HG03039 (cell line): ENCODE measurements around the gene TUBGCP5.
"Not testable (repeated sequence)": the region's sequence is repeated elsewhere in the genome, so short reads cannot be mapped to it uniquely, and the experiment has no call there.

Experiments used
- ATAC-seq: cut with Tn5 transposase; IDR thresholded peaks from one replicate; pipeline ENCODE4 v1.9.1; 2021; ENCODE audit warnings: mild to moderate bottlenecking, moderate library complexity; ENCODE audit not compliant: unreplicated experiment

The TUBGCP5 gene

GRCh38 chr15:23043535-23043934 is 4.2 kb upstream of the TUBGCP5 start:
- not testable (repeated sequence) for ATAC-seq

GRCh38 chr15:23041736-23042135 is 2.4 kb upstream of the TUBGCP5 start:
- ATAC-seq = not testable (repeated sequence)

- peak; percentile 13 for ATAC-seq
These were observed 530 bp upstream of the TUBGCP5 start for GRCh38 chr15:23039917-23040281.

- ATAC-seq = peak; percentile 17
These were observed 635 bp downstream of the TUBGCP5 start for GRCh38 chr15:23038726-23039142.

- ATAC-seq = no peak
These were observed 3.3 kb downstream of the TUBGCP5 start for GRCh38 chr15:23035964-23036566.

GRCh38 chr15:23033979-23034378 is 5.4 kb downstream of the TUBGCP5 start:
- ATAC-seq = no peak

GRCh38 chr15:23026218-23026617 is 13.2 kb downstream of the TUBGCP5 start:
- ATAC-seq = no peak

- ATAC-seq = no peak
These were observed 17.2 kb downstream of the TUBGCP5 start for GRCh38 chr15:23022156-23022555.

- no peak for ATAC-seq
These were observed 24.9 kb downstream of the TUBGCP5 start for GRCh38 chr15:23014394-23015000.

GRCh38 chr15:23013681-23014080 is 25.7 kb downstream of the TUBGCP5 start:
- ATAC-seq = no peak

GRCh38 chr15:23012616-23013015 is 26.8 kb downstream of the TUBGCP5 start:
- not testable (repeated sequence) for ATAC-seq

- no peak for ATAC-seq
These were observed 35.6 kb downstream of the TUBGCP5 start for GRCh38 chr15:23003736-23004135.

GRCh38 chr15:23002920-23003319 is 36.4 kb downstream of the TUBGCP5 start:
- ATAC-seq = no peak

- no peak for ATAC-seq
These were observed 43.6 kb downstream of the TUBGCP5 start for GRCh38 chr15:22995795-22996194.

- ATAC-seq = no peak
These were observed 47.4 kb downstream of the TUBGCP5 start for GRCh38 chr15:22992024-22992326.

- ATAC-seq = no peak
These were observed 49.5 kb downstream of the TUBGCP5 start for GRCh38 chr15:22989576-22990477.

- ATAC-seq = no peak
These were observed 50.6 kb downstream of the TUBGCP5 start for GRCh38 chr15:22988811-22989210.

GRCh38 chr15:22981931-22982330 is 57.4 kb downstream of the TUBGCP5 start:
- ATAC-seq = not testable (repeated sequence)

- no peak for ATAC-seq
These were observed 58.1 kb downstream of the TUBGCP5 start for GRCh38 chr15:22981051-22981840.

- peak; percentile 72 for ATAC-seq
These were observed 58.9 kb downstream of the TUBGCP5 start, which contains the start of gene CYFIP1 for GRCh38 chr15:22980189-22981050. TSS of gene CYFIP1 (minus strand) at chr15:22980368. CDS start at chr15:22947285, 33,083 bp downstream.
